ENCODE data around the gene FAM83E.

Gene FAM83E

DNA sequence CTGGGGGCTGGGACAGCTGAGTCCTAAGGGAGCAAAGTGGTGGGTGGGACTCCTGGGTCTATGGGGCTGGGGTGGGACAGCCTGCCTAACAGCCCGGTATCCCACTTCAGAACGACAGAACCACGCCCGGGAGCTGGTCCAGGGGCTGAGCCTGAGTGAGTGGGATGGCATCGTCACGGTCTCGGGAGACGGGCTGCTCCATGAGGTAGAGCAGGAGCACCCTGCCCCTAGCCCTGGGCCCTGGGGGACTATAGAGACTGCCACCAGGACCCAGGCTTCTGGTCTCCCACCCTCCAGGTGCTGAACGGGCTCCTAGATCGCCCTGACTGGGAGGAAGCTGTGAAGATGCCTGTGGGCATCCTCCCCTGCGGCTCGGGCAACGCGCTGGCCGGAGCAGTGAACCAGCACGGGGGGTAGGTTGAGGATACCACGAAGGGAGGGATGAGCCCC lies 13.0 kb upstream of the FAM83E start:
- DNase-seq = no peak

DNA sequence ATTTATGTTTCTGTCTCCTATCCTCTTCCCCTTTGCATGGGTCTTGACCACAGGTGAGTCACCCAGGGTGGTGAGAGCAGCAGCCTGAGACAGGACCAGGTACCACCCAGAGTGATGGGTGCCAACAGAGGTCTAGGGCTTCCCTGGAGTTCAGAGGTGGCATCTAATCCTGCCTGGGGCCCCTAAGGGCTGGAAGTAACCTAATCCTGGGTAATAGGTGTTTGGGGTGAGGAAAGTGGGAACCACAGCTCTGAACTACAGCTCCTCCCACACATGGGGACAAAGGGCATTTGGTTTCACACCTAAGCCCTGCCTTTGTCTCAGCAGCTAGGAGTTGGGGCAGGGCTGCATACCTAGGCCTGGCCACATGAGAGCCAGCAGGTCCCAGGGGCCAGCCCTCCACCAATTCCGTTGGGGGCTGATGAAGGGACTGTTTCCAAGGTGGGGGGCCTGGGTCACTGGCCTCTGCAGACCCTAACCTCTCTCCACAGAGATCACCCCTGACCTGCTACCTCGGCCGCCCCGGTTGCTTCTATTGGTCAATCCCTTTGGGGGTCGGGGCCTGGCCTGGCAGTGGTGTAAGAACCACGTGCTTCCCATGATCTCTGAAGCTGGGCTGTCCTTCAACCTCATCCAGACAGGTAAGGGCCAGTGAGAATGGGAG lies 12.5 kb upstream of the FAM83E start:
- no peak for DNase-seq

DNA sequence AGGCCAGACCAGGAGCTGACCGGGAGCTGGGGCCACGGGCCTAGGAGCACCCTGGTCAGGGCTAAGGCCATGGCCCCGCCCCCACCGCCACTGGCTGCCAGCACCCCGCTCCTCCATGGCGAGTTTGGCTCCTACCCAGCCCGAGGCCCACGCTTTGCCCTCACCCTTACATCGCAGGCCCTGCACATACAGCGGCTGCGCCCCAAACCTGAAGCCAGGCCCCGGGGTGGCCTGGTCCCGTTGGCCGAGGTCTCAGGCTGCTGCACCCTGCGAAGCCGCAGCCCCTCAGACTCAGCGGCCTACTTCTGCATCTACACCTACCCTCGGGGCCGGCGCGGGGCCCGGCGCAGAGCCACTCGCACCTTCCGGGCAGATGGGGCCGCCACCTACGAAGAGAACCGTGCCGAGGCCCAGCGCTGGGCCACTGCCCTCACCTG lies 11.0 kb upstream of the FAM83E start:
- DNase-seq = no peak

DNA sequence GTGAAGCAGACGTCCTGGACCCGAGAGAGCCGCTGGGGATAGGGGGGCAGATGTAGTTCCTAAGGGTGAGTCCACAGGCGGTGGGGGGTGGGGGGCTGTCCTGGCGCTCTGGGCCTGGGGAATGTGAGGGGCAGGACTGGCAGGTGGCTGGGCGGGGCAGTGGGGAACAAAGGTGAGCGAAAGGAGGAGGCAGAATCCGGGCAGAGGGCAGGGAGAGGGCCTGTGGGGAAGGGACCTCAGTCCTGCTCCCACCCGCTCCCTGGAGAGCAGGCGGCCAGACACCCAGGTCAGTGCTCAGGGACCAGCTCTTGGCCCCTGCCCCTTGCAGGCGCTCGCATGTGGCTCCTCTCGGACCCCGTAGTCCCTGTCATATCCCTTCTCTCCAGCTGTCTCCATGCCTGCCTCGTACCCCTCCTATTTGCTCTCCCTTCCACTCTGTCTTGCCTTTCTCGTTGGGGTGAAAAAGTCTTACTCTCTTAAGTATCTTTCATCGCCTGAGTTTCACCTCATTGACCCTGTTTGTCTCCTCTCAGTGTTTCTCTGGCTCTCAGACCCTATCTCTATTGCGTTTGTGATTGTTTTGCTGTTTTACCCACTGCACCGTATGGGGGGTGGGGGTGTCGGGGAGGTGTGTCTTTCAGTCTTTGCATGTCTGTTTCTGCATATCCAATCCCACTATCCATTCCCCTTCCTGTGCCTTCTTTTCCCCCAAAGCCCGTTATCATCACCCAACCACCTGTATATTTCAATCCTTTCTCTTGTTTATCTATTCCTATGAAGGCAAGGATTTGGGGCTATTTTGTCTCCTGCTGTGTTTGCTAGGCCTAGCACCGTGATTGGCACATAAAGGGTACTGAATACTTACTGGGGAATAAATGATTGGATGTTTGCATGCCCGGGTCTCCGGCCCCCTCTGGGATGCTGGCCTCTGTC lies 10.2 kb upstream of the FAM83E start:
- no peak for DNase-seq

DNA sequence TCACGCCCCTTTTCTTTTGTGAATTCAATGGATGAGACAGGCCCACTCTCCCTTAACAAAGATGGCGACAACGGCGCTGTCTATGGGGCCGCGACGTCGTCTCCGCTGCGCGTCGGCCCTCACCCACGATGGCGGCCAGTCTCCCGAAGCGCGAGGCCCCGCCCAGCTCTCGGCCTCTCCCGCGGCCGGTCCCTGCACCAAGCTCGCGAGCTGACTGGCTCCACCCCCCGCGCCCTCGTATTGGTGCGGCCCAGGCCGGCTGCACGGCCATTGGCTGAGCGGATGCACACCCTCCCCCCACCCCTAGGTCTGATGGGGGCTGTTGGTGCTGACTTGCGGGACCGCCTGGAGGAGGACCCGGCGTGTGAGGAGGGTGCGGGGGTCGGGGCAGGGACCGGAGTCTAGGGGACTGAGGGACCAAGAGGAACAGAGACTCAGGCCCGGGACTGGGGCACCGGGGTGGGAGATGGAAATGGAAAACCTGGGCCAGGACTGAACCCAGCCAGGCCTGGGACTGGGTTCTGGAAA lies 9.3 kb upstream of the FAM83E start:
- peak; percentile 98 for DNase-seq

DNA sequence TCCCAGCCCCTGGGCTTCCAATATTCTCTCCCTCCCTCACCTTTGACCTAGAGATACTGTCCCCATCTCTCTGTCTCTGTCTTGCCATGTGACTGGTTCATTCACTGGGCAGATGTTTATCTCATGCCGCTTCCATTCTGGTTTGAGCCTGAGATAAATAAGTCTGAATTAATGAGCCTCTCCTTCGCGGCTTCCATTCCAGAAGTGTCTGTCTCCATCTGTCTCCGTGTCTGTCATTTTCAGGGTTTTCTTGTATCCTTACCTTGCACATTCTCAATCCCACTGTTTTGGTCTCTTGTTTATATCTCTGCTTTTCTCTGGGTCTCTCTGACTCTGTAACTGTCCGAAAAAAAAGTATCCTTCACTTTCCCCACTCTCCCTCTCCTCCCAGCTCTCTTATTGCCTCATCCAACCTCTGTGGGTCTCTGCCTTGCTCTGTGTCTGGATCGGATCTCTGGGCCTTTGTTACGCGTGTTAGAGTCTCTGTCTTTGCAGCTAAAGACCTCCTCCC lies 8.7 kb upstream of the FAM83E start:
- DNase-seq = no peak

DNA sequence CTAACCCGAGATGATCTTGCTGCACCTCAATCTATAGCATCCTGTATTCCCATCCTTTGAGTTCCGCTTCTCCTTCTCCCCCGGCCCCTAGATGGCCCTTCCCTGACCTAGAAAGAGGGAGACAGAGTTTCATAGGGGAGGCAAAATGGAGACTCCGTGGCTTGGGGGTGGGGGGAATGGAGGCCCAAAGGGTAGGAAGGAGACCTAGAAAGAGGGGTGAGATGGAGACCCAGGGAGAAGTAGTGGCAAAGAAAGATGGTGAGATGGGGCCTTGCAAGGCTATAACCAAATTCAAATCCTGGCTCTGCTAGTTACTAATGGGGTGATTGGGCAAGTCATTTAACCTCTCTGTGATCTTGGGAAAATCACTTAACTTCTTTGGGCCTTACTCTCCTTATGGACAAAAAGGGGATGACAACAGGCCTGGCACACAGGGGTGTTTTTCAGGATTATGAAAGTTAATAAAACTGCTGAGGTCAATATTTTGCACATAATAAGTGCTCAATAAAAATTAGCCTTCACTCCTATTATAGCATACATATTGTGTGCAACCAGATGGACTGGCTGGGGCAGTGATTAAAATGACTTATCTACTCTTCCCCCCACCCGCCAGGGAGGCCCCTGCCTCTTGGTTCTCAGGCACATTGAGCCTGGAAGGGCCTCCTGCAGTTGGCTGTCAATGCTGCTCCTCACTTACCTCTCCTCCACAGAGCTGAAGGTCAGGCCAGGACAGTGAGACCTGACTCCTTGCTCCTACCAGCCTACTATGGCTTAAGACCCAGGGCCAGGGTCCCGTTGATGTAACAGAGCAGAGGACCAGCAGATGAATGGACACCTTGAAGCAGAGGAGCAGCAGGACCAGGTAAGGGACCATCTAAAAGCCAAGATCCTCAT lies 5.1 kb upstream of the FAM83E start:
- no peak for DNase-seq

DNA sequence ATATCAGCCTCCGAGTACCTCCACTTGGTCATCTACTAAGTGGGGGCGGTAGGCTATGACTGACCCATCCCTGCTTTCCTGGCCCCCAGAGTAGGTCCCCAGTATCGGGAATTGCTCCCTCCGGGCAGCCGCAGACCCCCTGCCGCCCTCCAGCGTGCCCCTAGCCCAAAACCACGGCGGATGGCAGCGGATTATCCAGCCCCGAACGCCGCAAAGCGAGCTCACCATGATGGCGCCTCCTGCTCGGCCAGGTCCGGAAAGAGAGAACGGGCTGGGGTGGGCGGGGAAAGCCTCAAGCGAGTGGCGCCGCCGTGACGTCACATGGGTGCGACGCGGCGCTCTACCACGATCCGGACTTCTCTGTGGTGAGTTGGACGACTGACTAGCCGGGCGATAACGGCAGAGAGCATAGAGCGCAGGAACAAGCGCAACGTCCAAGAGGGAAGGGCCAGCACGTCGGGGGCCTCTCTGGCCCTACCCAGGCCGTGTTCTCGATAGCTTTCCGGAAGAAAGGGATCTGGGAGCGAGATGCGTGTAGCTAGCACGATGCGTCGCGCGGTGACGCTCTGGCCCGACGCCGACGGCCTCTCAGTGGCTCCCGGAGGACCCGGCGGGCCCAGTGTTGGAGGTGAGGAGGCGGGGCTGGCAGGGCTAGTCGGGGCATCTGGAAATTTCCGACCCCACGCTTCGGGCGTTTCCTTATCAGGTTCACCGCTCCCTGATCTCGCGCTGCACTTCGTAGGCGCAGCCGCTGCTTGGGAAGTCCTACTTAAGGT lies 4.2 kb upstream of the FAM83E start, which contains the start of the genes RPL18 and SPHK2:
TSS of gene RPL18 (minus strand) at position 263 of the 776 bp plus-strand sequence. CDS start at position 228, 35 bp downstream.
TSS of gene SPHK2 (plus strand) at position 591 of the 776 bp plus-strand sequence. CDS start 1,009 bp downstream, outside the sequence.
- peak; percentile 96 for DNase-seq

DNA sequence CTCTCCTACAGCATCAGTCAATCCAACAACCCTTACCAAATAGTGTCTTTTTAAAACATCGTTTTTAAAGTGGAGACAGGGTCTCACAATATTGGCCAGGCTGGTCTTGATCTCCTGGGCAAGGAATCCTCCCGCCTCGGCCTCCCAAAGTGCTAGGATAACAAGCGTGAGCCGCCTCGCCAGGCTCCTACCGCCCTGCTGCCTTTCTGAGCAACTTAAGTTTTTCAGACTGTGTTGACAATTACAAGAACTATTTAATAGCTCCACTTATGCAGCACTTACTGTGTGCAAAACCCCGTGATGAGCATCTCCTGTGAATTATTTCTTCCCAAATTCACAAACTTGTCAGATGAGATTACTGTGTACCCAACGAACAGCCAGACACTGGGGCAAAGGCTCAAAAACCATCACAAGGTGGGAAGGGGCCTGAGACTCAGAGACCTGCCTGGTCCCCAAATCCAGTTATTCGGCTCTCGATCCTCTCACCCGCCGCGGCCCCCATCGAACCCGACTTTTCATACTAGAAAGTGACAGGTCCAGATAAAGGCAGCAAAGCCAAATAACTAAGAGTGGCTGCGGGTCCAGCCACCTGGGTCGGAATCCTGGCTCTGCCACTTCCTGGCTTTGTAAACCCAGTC lies 3.5 kb upstream of the FAM83E start:
- no peak for DNase-seq

DNA sequence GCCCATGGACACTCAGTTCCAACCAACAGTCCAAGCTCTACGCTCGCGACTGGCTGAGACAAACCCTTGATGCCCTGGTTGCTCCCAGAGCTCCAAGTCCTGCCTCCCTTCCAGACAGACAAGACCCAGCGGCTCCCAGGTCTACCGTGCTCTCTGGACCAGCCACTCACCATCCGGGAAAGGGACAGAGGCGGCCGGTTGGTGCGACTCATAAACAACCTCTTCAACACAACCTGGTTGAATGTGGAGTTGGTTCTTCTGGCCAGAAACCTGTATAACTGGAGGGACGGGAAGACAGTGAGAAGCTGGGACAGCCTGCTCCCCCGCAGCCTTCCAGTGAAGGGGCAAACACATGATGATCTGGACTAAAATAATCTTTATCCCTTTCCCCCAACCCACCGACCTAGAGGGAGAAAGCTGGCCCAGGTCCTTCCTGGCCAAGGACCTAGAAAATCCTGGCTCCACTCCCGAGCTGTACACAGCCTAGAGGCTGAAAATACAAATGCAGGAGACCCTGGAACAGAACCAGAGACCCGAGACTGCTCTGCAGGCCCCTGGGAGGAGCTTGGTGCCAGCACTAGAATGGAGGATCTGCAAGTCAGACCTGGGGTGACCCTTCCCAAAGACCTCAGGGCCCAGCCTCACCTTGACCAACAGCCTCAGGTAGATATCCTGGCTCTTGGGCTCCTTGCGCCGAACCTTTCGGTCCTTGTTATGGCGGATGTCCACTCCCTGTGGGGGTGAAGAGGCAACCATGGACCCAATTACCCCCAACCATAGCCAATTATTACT lies 2.5 kb upstream of the FAM83E start:
- DNase-seq = no peak

DNA sequence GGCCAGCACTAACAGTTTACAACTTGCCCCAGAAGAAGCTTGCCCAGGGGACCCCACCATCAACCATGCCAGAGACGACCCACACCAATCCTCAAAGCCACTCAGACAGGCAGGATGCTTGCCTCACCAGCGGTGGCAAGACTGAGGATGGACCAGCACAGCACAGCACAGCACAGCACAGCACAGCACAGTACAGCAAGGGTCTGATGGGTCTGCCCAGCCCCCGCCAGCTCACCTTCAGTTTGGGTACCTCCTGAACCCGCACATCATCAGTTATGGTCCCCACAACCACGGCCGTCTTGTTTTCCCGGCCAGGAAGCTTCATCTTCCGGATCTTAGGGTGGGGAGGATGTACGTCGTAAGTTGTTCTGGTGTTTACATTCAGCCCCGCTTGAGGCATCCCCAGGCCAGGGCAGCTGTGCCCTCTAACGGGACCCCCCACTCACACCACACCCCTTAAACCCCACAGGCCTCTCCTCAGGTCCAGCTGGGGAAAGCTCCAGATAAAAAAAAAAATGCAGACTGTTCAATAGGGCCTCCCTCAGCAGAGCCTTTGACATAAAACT lies 1.7 kb upstream of the FAM83E start:
- DNase-seq = no peak

DNA sequence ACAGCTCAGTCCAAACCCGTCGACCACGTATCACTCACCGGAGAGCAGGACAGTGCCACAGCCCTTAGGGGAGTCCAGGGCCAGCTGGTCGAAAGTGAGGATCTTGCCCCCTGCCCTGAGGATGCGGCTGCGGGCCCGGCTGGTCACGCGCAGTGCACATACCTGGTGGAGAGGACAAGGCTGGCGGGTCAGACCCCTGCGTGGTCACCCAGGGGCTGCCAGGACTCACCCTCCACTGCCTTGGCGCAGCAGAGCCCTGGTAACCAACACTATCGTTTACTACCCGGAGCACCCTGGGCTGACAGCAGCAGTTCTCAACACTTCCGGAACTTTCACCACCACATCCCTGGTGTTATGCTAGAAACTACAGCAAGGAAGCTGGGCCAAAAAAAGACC lies 1.2 kb upstream of the FAM83E start:
- DNase-seq = no peak

DNA sequence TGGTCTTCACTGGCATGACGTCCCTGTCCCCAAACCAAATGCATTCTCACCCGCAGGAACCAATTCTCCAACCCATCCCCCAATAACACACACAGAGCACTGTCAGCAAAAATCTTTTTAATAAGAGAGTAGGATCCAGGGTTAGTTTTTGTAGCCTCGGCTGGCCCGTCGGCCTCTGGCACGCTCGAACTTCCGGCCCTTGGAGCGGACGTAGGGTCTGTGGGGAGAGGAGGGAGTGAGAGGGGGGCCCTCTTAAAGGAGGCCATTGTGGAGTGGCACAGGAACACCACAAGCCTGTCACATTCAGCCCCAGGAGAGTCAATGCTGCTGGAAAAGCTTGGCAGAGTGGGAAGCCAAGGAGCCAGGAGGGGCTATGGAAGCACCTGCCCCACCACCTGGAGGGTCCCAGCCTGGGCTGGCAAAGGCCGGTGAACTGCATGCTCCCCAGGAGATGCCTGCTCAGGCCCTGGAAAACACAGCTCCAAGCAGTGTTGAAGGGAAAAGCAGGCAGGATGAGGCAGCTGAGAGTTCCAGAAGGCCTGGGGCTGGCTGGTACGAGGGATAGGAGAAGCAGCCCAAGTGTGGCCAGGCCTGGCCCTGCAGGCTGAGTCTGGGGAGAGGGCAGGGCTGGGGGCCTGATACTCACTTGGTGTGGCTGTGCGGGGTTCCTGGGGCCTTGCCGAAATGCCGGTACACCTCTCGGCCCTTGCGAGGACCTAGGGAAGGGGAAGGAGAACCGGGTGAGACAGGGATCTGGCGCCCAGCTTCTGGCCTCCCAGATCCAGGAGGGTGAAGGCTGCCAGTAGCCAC lies 560 bp upstream of the FAM83E start:
- no peak for DNase-seq

DNA sequence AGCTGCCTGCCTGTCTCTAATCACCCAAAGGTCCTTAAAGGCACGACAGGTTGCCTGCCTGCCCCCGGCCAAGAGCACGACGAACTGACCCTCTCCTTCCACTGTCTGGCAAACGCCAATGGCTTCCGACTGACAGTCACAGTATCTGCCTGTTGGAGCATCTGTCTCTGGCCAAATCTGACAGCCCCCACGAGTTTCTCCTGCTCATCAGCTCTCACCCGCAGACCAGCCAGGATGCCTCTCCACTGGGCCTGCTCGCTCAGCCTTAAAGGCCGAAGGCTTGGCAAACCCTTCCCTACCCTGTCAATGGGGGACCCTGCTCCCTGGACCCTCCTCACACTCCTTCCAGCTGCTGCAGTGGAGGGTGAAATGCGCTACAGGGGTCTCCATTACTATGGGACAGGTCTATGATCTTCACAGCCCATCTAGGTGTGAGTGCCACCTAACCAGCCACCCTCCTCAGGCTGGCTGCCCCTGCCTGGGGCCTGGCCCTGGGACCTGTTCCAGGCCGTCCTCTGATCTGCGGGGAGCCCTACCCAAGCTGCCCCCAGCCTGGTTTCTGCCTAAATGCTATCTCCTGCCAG lies 932 bp downstream of the FAM83E start:
- DNase-seq = no peak

DNA sequence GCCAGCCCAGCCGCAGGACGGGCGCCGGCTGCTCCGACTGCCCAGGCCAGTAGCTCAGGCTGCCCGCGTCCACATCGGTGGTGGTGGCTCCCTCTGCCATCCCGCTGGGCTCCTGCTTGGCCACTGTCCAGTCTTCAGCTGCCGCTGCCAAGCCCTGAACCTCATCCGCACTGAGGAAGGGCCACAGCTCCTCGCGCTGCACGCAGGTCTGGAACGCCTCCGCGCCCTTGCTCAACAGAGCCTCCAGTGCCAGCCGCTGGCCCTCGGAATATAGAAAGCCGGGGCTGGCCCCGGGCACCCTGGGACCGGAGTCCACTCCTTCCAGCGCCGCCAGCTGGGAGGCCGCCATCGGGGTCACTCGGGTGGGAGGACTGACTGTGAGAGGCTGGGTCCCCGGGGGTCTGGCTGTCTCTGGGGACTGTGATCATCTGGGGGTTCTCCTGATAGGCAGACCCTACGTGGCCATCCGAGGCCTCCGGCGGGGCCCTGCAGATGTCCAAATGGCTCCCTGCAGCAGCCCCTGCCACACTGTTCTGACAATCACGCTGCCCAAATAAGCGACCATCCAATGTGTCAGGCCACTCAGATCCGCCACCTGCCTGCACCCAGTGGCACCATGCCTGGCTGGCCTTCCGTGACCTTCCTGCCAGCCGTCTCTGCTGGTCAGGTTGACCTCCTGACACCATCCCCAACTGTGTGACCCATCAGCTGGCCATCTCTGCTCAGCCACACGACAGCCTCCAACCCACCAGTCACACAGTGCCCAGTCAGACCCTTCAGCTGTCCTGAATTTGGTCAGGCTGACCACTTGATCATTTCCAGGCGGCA lies 1.6 kb downstream of the FAM83E start:
- DNase-seq = no peak

DNA sequence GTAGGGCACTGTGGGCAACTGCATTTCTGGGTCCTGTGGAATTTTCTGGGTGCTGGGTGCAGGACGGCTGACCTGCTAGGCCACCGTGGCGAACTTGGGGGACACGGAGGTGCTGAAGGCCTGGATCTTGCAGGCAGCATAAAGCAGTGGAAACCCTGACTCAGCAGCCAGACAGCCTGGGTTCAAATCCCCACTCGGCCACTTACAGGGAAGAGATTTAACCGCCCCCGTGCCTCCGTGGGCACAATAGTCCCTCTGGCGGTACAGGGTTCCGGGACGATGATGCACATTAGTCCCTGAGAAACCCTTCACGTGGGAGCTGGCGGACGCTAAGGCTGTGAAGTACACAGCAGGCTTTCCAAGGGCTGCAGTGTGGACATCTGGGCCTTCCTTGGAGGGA lies 3.0 kb downstream of the FAM83E start:
- no peak for DNase-seq

DNA sequence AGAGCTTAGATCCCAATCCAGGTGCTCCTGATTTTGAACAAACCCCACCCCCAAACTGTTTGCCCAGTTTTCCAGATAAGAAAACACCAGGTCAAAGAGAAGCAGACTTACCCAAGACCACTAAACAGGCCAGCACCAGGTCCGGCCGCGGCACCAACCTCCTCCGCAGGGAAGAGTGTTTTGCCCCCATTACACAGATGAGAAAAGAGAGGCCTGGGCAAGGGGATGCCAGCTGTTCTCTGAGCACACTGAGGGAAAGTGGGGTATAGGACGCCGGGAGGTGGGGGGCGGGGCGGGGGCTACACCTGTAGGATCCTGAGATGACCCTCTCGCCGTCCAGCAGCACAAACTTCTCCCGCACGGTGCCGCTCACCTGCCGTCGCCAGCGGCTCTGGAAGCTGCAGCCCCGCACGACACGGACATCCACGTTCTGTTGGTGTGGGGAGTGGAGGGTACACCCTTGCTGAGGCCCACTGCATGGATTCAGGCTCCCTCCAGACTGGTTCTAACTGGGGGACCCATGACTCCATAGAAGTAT lies 5.2 kb downstream of the FAM83E start:
- no peak for DNase-seq
